GM12873 (cell line): Measurements from ENCODE around the gene WDR5.

Experiments
- TF ChIP-seq, protein P1 (sequence below): IDR thresholded peaks from 2 replicates; pipeline ENCODE4 v1.5.1; 2012; ENCODE audit warnings: low read depth, mild to moderate bottlenecking, moderate library complexity, low read length, control low read depth; ENCODE audit not compliant: insufficient read depth; ENCODE audit errors: missing control alignments

Gene WDR5

DNA sequence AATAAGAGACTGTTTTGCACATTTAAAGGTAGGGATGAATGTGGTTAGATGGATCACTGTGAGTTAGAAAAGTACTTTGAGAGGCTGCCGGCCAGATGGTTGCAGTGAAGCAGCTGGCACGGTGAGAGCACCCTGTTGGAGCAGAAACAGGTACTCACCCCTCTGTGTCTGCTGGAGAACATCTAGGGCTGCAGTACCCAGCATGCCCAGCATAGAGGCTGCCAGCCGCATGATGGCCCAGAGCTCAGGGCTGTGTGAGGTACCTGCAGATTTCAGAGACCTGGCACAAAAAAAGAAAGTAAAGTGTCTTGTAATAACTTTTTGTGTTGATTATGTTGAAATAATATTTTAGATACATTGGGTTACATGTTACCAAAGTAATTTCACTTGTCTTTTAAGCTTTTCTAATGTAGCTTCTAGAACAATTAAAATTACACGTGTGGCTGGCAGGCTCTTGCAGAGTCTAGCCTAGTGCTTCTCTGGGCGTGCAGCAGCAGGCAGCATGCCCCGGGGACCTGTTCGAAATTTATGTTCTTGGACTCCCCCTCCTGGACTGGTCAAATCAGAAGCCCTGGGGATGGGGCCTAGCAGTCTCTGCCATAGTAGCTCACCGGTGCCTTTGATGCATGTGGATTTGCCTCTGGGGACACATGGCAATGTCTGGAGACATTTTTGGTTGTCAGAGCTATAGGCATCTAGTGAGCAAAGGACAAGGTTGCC, 11.1 kb downstream of the WDR5 start:
- TF ChIP-seq, protein P1, sequence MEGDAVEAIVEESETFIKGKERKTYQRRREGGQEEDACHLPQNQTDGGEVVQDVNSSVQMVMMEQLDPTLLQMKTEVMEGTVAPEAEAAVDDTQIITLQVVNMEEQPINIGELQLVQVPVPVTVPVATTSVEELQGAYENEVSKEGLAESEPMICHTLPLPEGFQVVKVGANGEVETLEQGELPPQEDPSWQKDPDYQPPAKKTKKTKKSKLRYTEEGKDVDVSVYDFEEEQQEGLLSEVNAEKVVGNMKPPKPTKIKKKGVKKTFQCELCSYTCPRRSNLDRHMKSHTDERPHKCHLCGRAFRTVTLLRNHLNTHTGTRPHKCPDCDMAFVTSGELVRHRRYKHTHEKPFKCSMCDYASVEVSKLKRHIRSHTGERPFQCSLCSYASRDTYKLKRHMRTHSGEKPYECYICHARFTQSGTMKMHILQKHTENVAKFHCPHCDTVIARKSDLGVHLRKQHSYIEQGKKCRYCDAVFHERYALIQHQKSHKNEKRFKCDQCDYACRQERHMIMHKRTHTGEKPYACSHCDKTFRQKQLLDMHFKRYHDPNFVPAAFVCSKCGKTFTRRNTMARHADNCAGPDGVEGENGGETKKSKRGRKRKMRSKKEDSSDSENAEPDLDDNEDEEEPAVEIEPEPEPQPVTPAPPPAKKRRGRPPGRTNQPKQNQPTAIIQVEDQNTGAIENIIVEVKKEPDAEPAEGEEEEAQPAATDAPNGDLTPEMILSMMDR = no peak

DNA sequence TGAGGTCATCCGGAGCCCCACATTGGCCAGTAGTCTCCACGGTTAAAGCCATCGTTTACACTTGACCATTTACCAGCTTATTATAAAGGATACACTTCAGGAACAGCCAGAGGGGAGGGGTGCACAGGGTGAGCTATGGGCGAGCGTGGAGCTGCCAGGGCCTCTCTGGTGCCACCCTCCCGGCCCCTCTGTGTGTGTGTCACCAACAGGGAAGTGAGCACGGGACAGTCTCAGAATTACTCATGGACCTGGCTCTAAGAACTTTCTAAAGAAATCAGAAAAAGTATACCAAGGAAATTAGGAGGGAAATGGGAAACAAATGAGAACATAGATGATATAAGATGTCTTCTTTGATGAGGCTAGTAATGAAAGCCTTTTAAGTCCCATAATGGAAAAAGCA, 13.5 kb downstream of the WDR5 start:
- TF ChIP-seq, protein P1 = no peak

DNA sequence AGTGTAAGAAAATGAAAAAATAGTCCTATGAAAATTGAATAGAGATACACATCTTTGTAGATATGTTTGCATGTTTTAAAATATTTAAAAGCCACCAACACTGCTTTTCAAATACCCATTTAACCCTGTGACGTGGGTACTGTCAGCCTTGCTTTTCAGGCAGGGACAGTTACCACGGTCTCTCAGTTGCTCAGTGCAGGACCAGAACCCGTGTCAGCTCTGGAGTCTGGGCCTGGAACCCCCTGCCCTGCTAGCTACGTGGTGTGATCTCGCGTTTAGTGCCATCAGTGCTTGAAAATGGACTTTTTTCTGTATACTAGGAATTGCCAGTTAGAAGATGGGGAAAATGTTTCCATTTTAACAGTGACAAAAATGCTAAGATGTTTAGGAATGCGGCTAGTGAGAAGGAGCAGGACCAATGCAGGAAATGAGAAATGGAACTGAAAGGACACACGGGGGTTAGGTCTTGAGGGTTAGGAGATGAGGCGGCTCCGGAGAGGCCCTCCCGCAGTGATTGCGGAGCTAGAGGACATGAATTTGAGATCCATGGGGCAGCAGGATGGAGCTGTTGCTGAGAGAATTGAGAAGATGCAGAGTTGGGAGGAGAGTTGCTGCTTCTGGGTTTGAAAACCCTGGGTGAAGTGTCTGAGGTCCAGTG, 14.8 kb downstream of the WDR5 start:
- TF ChIP-seq, protein P1 = no peak

DNA sequence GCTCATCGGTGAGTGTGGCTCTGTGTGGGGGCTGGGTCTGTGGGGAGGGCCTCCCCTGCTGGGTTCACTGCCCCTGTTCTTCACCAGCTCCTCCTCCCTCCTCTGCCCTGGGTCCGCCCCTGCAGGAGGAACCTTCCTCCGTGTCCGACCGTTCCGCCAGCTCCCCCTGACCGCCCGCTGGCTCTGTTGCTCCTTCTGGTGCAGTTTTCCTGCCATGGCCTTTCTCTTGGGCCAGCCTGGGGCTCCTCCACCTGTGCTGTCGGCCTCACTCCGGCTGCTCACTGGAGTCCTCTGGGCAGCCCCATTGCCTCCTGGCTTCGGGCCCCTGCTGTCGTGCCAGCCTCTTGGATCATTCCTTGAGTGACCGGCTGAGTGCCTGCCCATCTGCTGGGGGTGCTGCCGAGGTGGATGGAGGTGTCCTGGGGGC, 16.2 kb downstream of the WDR5 start:
- TF ChIP-seq, protein P1 = no peak

DNA sequence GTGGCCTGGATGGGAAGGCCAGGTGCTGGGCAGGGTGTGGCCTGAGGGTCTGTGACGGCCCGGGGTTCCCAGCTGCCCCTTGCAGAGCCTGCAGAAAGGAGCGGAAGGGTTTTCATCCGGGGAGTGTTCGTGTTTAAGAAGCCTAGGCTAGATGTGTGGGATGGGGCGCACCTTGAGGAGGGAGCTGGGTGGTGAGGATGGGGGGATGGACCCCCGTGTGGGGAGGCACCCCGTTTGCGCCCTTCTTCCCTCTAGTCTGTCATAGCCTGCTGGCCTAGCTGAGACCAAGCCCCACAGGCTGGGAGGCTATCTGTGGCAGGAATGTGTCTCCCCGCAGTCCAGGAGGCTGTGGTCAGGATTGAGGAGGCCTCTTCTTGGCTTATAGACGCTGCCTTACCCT, 16.6 kb downstream of the WDR5 start:
- TF ChIP-seq, protein P1 = no peak

DNA sequence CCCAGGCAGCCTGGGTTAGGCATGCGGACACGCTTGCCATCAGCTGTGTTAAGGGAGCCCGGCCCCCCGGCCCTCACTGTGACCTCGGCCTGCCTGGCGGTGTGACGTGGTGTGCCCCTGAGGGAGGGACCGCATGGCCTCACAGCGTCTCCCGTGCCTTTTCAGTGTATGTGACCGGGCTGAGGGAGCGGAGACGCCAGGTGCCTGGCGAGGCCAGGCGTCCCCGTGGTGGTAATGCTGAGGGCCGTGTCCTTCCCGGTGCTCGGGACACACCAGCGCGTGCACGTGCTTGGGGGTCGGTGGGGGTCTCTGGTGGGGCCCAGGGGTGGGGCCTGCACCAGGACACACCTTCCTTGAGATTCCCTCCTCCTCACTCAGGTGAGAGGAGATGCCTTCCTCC, 17.6 kb downstream of the WDR5 start:
- TF ChIP-seq, protein P1 = no peak

DNA sequence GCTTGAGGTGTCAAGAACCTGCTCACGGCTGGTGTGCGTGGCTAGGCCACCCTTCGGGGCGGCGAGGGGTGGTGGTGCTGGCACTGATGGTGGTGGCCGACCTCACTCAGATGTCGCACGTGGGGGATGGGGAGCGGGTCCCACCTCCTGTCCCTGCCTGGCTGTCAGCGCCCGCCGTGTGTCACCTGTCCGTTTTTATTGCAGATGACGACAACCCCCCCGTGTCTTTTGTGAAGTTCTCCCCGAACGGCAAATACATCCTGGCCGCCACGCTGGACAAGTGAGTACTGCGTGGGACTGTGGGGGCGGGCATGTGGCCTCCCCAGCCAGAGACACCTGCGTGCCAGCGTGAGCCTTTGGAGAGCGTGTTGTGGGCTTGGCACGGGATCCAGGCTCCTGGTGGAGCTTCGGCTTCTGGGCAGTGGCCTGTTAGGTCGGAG, 18.4 kb downstream of the WDR5 start:
- TF ChIP-seq, protein P1 = no peak
